Measurements from ENCODE around the gene PRORP. TPM values are rescaled to one million over a fixed set of nuclear protein-coding genes. Genes with fewer than 3 reads are reported as not detected.
A peak's percentile ranks its signal among the peaks of the same experiment; 100 is the strongest.

PRORP gene
- total and polyA plus RNA-seq, 2 of the 13 experiments (the other 11 are each of a cell fraction or from before 2014, with no cell fraction given), result 48.9 to 88.7 TPM

GRCh38 chr14:35121887-35122695 lies at the start of gene PRORP, which contains the start of gene PPP2R3C (continued):
- TF ChIP-seq SRF (IDR thresholded peaks at IDR 0.05; ENCODE audit: low read depth, low read length) (peak; percentile 41; the same call in 1 of the 2 replicates), MNT (IDR thresholded peaks at IDR 0.05) (peak; percentile 94), ZNF598 (CRISPR knock-in tag; IDR thresholded peaks at IDR 0.05; ENCODE audit: borderline replicate concordance) (peak; percentile 94), CENPX (CRISPR knock-in tag; IDR thresholded peaks at IDR 0.05) (no peak), MATR3 (CRISPR knock-in tag; IDR thresholded peaks at IDR 0.05) (0 out of 2 replicates have a peak, but pooled peaks have one; percentile 35), ZNF333 (CRISPR knock-in tag; IDR thresholded peaks at IDR 0.05; ENCODE audit: borderline replicate concordance) (peak; percentile 98), FOXK1 (CRISPR knock-in tag; IDR thresholded peaks at IDR 0.05; ENCODE audit: borderline replicate concordance, low read depth) (peak; percentile 69), ERF (CRISPR knock-in tag; IDR thresholded peaks at IDR 0.05) (peak; percentile 89), AGO2 (optimal IDR thresholded peaks at IDR 0.05; ENCODE audit: low read depth, low read length) (peak; percentile 70), GATAD1 (CRISPR knock-in tag; IDR thresholded peaks at IDR 0.05) (peak; percentile 87), KDM1A (CRISPR knock-in tag; IDR thresholded peaks at IDR 0.05) (0 out of 2 replicates have a peak, but pooled peaks have one; percentile 15), ZNF205 (CRISPR knock-in tag; IDR thresholded peaks at IDR 0.05) (peak; percentile 42; the same call in 1 of the 2 replicates), TCF7L2 (IDR thresholded peaks at IDR 0.05; ENCODE audit: low read depth, low read length) (no peak), PAXIP1 (CRISPR knock-in tag; conservative IDR thresholded peaks at IDR 0.05) (peak; percentile 69), HHEX (CRISPR knock-in tag; IDR thresholded peaks at IDR 0.05) (no peak), ZNF484 (CRISPR knock-in tag; IDR thresholded peaks at IDR 0.05; ENCODE audit: borderline replicate concordance, low read depth) (peak; percentile 43; the same call in 1 of the 2 replicates), ZNF761 (CRISPR knock-in tag; conservative IDR thresholded peaks at IDR 0.05) (peak; percentile 99), KAT7 (CRISPR knock-in tag; IDR thresholded peaks at IDR 0.05; ENCODE audit: borderline replicate concordance) (peak; percentile 93), ZMYM2 (CRISPR knock-in tag; IDR thresholded peaks at IDR 0.05) (peak; percentile 88), E2F2 (CRISPR knock-in tag; IDR thresholded peaks at IDR 0.05; ENCODE audit: borderline replicate concordance) (peak; percentile 95)
- TF ChIP-seq, protein P1, sequence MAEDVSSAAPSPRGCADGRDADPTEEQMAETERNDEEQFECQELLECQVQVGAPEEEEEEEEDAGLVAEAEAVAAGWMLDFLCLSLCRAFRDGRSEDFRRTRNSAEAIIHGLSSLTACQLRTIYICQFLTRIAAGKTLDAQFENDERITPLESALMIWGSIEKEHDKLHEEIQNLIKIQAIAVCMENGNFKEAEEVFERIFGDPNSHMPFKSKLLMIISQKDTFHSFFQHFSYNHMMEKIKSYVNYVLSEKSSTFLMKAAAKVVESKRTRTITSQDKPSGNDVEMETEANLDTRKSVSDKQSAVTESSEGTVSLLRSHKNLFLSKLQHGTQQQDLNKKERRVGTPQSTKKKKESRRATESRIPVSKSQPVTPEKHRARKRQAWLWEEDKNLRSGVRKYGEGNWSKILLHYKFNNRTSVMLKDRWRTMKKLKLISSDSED (CRISPR knock-in tag; IDR thresholded peaks at IDR 0.05), result peak; percentile 67
- TF ChIP-seq, protein P2, sequence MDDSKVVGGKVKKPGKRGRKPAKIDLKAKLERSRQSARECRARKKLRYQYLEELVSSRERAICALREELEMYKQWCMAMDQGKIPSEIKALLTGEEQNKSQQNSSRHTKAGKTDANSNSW (CRISPR knock-in tag; IDR thresholded peaks at IDR 0.05; ENCODE audit: borderline replicate concordance), result peak; percentile 67

Data from HepG2 (cell line).